ENCODE data around the gene KCNQ1. TPM values are rescaled to one million over a fixed set of nuclear protein-coding genes. Genes with fewer than 3 reads are reported as not detected.

Gene KCNQ1
- total and polyA plus RNA-seq, 2 experiments from 2014 or later: 0.45 to 0.87 TPM

DNA sequence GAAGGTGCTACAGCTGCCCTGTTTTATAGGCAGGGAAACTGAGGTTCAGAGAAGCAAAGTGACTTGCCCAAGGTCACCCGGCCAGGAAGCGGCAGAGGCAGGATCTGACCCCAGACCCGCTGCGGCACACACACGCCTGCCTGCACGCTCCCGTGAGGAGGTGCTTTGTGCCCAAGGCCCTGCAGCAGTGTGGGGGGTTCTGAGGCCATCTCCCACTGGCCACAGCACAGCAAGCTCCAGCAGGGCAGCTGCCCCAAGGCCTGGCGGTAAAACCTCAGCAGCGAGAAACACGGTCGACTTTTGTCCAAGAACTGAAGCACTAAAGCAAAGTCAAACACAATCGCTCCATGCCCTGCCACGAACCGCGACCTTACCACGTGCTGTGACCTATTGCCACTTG, 398.1 kb downstream of the KCNQ1 start:
- Mint-ChIP-seq H3K4me1 (peaks cover 16% of the 10 kb centered on the region), H3K36me3 (ENCODE audit: low read depth) (no peaks in the 10 kb centered on the region), H3K9me3 (no peaks in the 10 kb centered on the region; the same call in 2 of the 3 replicates), H3K27ac (no peak overlapping the region), H3K27me3 (ENCODE audit: insufficient read depth, low read depth, poor library complexity) (peaks cover 22% of the 10 kb centered on the region), H3K4me3 (no peak overlapping the region)
- no peak overlapping the region for H3K27ac ChIP-seq (ENCODE audit: low read depth)
- no peaks in the 10 kb centered on the region for H4K20me1 ChIP-seq (replicated peaks; ENCODE audit: insufficient read depth)
- no peaks in the 10 kb centered on the region for H3K4me1 ChIP-seq (ENCODE audit: insufficient read depth)
- H3K79me2 ChIP-seq (replicated peaks; ENCODE audit: insufficient read depth): no peaks in the 10 kb centered on the region
- no peaks in the 10 kb centered on the region for H3F3A ChIP-seq (replicated peaks; ENCODE audit: low read depth)
- TF ChIP-seq ZNF114 (CRISPR knock-in tag; IDR thresholded peaks at IDR 0.05) (no peak), EZH2phosphoT487 (IDR thresholded peaks at IDR 0.05; ENCODE audit: unreplicated experiment) (no peak), POLR2AphosphoS5 (IDR thresholded peaks at IDR 0.05; ENCODE audit: low read depth) (no peak), NANOG (IDR thresholded peaks at IDR 0.05; ENCODE audit: borderline replicate concordance) (no peak), CTCF (conservative IDR thresholded peaks at IDR 0.05; ENCODE audit: low read depth in 2 of 2) (no peak), EZH2 (IDR thresholded peaks at IDR 0.05; ENCODE audit: low read depth, unreplicated experiment) (no peak), JUNB (IDR thresholded peaks at IDR 0.05; ENCODE audit: unreplicated experiment) (no peak), CREB1 (CRISPR knock-in tag; IDR thresholded peaks at IDR 0.05; ENCODE audit: low read depth) (no peak), STAT1 (IDR thresholded peaks at IDR 0.05; ENCODE audit: unreplicated experiment) (no peak), ZNF462 (CRISPR knock-in tag; IDR thresholded peaks at IDR 0.05) (no peak), ETS1 (IDR thresholded peaks at IDR 0.05) (no peak), ZNF331 (CRISPR knock-in tag; IDR thresholded peaks at IDR 0.05; ENCODE audit: low read depth) (no peak)
- TF ChIP-seq, protein P1, sequence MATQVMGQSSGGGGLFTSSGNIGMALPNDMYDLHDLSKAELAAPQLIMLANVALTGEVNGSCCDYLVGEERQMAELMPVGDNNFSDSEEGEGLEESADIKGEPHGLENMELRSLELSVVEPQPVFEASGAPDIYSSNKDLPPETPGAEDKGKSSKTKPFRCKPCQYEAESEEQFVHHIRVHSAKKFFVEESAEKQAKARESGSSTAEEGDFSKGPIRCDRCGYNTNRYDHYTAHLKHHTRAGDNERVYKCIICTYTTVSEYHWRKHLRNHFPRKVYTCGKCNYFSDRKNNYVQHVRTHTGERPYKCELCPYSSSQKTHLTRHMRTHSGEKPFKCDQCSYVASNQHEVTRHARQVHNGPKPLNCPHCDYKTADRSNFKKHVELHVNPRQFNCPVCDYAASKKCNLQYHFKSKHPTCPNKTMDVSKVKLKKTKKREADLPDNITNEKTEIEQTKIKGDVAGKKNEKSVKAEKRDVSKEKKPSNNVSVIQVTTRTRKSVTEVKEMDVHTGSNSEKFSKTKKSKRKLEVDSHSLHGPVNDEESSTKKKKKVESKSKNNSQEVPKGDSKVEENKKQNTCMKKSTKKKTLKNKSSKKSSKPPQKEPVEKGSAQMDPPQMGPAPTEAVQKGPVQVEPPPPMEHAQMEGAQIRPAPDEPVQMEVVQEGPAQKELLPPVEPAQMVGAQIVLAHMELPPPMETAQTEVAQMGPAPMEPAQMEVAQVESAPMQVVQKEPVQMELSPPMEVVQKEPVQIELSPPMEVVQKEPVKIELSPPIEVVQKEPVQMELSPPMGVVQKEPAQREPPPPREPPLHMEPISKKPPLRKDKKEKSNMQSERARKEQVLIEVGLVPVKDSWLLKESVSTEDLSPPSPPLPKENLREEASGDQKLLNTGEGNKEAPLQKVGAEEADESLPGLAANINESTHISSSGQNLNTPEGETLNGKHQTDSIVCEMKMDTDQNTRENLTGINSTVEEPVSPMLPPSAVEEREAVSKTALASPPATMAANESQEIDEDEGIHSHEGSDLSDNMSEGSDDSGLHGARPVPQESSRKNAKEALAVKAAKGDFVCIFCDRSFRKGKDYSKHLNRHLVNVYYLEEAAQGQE (IDR thresholded peaks at IDR 0.05; ENCODE audit: unreplicated experiment): no peak
- no peaks in the 10 kb centered on the region for H3K27me3 ChIP-seq (ENCODE audit: insufficient read depth)
- DNase-seq (ENCODE audit: low spot score): no peak
- no peaks in the 10 kb centered on the region for H3K9me2 ChIP-seq (ENCODE audit: insufficient read depth)
- no peak overlapping the region for H3K4me2 ChIP-seq
- H2AFZ ChIP-seq: no peak overlapping the region
- no peaks in the 10 kb centered on the region for H3K36me3 ChIP-seq (ENCODE audit: insufficient read depth)
- no peak overlapping the region for H3K4me3 ChIP-seq
- ATAC-seq: no peak

Data from GM23338 (cell line).